Mesothelial cell of epicardium (in vitro differentiated cells): Measurements from ENCODE around the gene NF1. TPM values are rescaled to one million over a fixed set of nuclear protein-coding genes. Genes with fewer than 3 reads are reported as not detected.

ENCODE experiments used
- DNase-seq, 2 experiments: peaks; one replicate each; pipeline ENCODE4 v3.0.0; 2021; ENCODE audit warnings: low spot score in 2 of 2; ENCODE audit not compliant: unreplicated experiment in 2 of 2
- H3K27ac Mint-ChIP-seq: 2 replicates; pipeline ENCODE4 v1.8.0; 2021; ENCODE audit warnings: mixed read lengths
- H3K27me3 Mint-ChIP-seq: 2 replicates; pipeline ENCODE4 v1.8.0; 2021; ENCODE audit warnings: low read depth, mixed read lengths
- H3K36me3 Mint-ChIP-seq: 2 replicates; pipeline ENCODE4 v1.8.0; 2021; ENCODE audit warnings: mixed read lengths
- H3K4me1 Mint-ChIP-seq: 2 replicates; pipeline ENCODE4 v1.8.0; 2021; ENCODE audit warnings: mixed read lengths
- H3K4me3 Mint-ChIP-seq: 2 replicates; pipeline ENCODE4 v1.8.0; 2021; ENCODE audit warnings: mild to moderate bottlenecking, moderate library complexity, mixed read lengths
- H3K9me3 Mint-ChIP-seq: 2 replicates; pipeline ENCODE4 v1.8.0; 2021; ENCODE audit warnings: mixed read lengths
- CTCF ChIP-seq: fragments of 200-600 bp; sonication (generic); IDR thresholded peaks from one replicate; pipeline ENCODE4 v1.5.0; 2021; ENCODE audit warnings: antibody characterized with exemption; ENCODE audit not compliant: unreplicated experiment
- total RNA-seq: library from RNA; stranded (reverse); gene quantifications from 3 replicates; pipeline ENCODE4 v1.2.1, GENCODE V29; 2021

Gene NF1
- total RNA-seq, 1 donor from 2014 or later: 104 TPM

GRCh38 chr17:31291820-31292219 is 197.0 kb downstream of the NF1 start:
- H3K9me3 Mint-ChIP-seq: no peaks in the 10 kb centered on the region
- DNase-seq: no peak
- no peak overlapping the region for H3K27ac Mint-ChIP-seq
- H3K4me3 Mint-ChIP-seq: no peak overlapping the region
- TF ChIP-seq CTCF: no peak
- H3K36me3 Mint-ChIP-seq: peaks cover 17% of the 10 kb centered on the region
- H3K27me3 Mint-ChIP-seq: no peaks in the 10 kb centered on the region
- peaks cover 3% of the 10 kb centered on the region for H3K4me1 Mint-ChIP-seq

GRCh38 chr17:31293581-31293980 is 198.8 kb downstream of the NF1 start:
- H3K27ac Mint-ChIP-seq: no peak overlapping the region
- H3K27me3 Mint-ChIP-seq: no peaks in the 10 kb centered on the region
- peaks cover 3% of the 10 kb centered on the region for H3K4me1 Mint-ChIP-seq
- TF ChIP-seq CTCF: no peak
- H3K9me3 Mint-ChIP-seq: no peaks in the 10 kb centered on the region
- H3K4me3 Mint-ChIP-seq: no peak overlapping the region
- peaks cover 6% of the 10 kb centered on the region for H3K36me3 Mint-ChIP-seq
- DNase-seq: no peak

GRCh38 chr17:31294231-31294630 is 199.5 kb downstream of the NF1 start:
- H3K27ac Mint-ChIP-seq: no peak overlapping the region
- H3K36me3 Mint-ChIP-seq: peaks cover 6% of the 10 kb centered on the region
- no peaks in the 10 kb centered on the region for H3K27me3 Mint-ChIP-seq
- H3K9me3 Mint-ChIP-seq: no peaks in the 10 kb centered on the region
- no peak for TF ChIP-seq CTCF
- no peak overlapping the region for H3K4me3 Mint-ChIP-seq
- peaks cover 3% of the 10 kb centered on the region for H3K4me1 Mint-ChIP-seq
- DNase-seq: no peak

GRCh38 chr17:31294820-31295488 is 200.2 kb downstream of the NF1 start:
- Mint-ChIP-seq H3K27ac (no peak overlapping the region), H3K4me1 (peaks cover 3% of the 10 kb centered on the region), H3K9me3 (no peaks in the 10 kb centered on the region), H3K27me3 (no peaks in the 10 kb centered on the region), H3K4me3 (no peak overlapping the region), H3K36me3 (peaks cover 6% of the 10 kb centered on the region)
- DNase-seq: no peak
- TF ChIP-seq CTCF: no peak

- H3K27me3 Mint-ChIP-seq: no peaks in the 10 kb centered on the region
- H3K4me3 Mint-ChIP-seq: no peak overlapping the region
- DNase-seq: no peak
- no peak for TF ChIP-seq CTCF
- H3K9me3 Mint-ChIP-seq: no peaks in the 10 kb centered on the region
- H3K4me1 Mint-ChIP-seq: no peaks in the 10 kb centered on the region
- no peak overlapping the region for H3K27ac Mint-ChIP-seq
- H3K36me3 Mint-ChIP-seq: peaks cover 6% of the 10 kb centered on the region
Observed at GRCh38 chr17:31295489-31295871, 200.7 kb downstream of the NF1 start.

- H3K27me3 Mint-ChIP-seq: no peaks in the 10 kb centered on the region
- no peak overlapping the region for H3K27ac Mint-ChIP-seq
- H3K9me3 Mint-ChIP-seq: no peaks in the 10 kb centered on the region
- TF ChIP-seq CTCF: no peak
- H3K36me3 Mint-ChIP-seq: peaks cover 6% of the 10 kb centered on the region
- no peak overlapping the region for H3K4me3 Mint-ChIP-seq
- DNase-seq: no peak
- no peaks in the 10 kb centered on the region for H3K4me1 Mint-ChIP-seq
Observed at GRCh38 chr17:31296142-31296541, 201.4 kb downstream of the NF1 start.
